GM13976 (cell line): ENCODE measurements around the gene SOWAHA.

Experiments used
- DNase-seq: peaks from one replicate; pipeline ENCODE4 v3.0.0; 2012; ENCODE audit warnings: low spot score
- CTCF ChIP-seq: IDR thresholded peaks from 2 replicates; pipeline ENCODE4 v1.5.1; 2012; ENCODE audit warnings: borderline replicate concordance, mild to moderate bottlenecking; ENCODE audit not compliant: insufficient read depth; ENCODE audit errors: extremely low read depth, missing control alignments, control extremely low read depth
- in situ Hi-C: fragments of 300-500 bp; cut with MboI; formaldehyde crosslinking; loops from one replicate; pipeline ENCODE4 v1.12.0; 2022; ENCODE audit warnings: low sequenced_read_pairs, mixed read lengths, inconsistent platforms; ENCODE audit not compliant: unreplicated experiment

Gene SOWAHA

DNA sequence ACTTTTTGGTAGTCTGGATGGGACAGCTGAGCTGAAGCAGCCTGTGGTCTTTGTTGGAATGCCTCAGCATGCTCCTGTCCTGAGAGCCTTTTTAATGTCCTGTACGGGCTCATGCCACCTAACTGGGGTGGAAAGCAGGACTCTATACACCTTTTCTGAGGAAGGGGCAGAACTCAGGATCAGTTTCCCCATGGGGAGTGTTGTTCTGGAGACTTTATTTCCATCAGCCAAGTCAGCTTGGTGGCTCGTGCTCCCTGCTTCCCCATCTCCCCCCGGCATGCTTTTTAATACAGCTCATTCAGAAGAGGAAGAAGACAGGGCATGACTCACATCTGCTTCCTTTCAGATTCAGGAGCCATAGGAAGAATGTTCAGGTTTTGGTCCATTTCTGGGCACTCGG is 31.0 kb upstream of the SOWAHA start:
- in situ Hi-C loops = no loop called here
- DNase-seq = no peak
- no peak for TF ChIP-seq CTCF

DNA sequence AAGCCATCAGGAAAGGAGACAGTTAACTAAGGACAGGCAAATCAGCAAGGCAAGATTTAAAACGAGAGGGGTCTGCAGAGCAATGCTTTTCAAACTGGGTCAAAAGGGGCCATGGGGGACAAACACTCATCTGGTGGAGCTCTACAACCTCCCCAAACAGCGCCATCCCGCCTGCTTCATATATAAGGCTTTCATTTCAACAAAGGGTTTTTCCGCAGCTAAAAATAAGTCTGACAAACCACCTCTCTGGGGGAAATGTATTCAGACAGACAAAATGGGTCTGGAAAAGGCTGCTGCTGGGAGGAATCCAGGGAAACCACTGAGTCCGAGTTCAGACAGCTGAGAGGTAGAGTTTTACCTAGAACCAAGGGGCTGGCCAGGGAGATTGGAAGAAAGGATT is 27.7 kb upstream of the SOWAHA start:
- DNase-seq = peak; percentile 34
- TF ChIP-seq CTCF = no peak
- in situ Hi-C loops = no loop called here

DNA sequence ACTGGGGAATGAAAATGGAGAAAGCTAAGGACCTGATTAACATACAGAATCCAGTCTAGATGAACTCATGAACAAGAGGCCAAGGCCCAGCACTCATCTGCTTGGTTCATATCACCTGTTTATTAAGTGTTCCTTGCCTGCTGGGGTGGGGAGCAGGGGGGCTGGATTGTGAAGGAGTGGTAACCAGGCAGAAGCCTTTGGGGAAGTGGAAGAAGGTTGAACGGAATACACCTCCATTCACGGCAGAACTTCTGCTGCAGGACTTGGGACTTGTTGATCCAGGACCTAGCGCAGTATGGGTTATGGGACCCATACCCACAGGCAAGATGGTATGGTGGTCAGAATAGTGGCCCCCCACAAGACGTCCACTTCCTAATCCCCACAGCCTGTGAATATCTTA is 27.2 kb upstream of the SOWAHA start:
- no peak for DNase-seq
- no peak for TF ChIP-seq CTCF
- in situ Hi-C loops = no loop called here

DNA sequence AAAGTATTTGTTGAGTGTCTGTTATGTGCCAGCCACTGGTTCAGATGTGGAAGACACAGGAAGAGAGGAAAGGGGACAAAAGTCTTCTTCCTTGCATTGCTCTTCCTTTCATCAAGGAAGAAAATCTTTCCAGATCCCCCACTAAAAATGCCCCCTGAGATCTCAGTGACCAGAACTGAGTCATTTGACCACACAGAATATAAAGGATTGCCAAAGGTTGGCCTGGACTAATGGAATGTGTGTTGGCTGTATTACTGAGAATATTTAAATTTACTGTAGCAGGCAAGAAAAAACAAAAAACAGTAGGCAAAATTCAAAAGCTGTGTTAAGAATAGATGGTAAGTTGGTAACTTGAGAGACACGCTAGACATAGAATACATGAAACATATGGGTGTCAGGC is 26.0 kb upstream of the SOWAHA start:
- DNase-seq = no peak
- no peak for TF ChIP-seq CTCF
- in situ Hi-C loops = no loop called here

DNA sequence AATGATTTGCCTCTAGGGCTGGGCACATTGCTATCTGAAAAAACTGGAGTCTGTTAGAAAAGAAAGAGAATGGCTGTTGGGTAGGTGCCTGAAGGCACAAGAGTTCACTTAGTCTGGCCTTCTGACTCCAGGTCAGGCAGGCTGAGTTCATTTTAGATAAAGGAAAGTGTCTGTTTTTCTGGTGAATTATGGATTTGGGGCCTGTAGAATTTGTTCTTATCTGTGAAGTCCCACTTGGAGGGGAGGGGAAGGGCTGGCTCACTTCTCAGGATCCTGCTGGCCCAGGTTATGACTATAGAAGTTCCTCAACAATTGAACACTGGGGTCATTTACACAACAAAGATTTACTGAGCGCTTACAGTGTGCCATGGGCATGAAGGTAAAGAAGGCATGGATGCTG is 24.6 kb upstream of the SOWAHA start:
- DNase-seq = no peak
- no peak for TF ChIP-seq CTCF
- in situ Hi-C loops = no loop called here

- no peak for TF ChIP-seq CTCF
- no peak for DNase-seq
- in situ Hi-C loops = no loop called here
Observed at GRCh38 chr5:132788990-132789886, 23.9 kb upstream of the SOWAHA start.
